ENCODE results near the gene PRDM13. TPM values are rescaled to one million over a fixed set of nuclear protein-coding genes. Genes with fewer than 3 reads are reported as not detected.

The PRDM13 gene
- total and polyA plus RNA-seq, 9 of the 15 experiments (the other 6 are each of a cell fraction or from before 2014, with no cell fraction given): not detected

DNA sequence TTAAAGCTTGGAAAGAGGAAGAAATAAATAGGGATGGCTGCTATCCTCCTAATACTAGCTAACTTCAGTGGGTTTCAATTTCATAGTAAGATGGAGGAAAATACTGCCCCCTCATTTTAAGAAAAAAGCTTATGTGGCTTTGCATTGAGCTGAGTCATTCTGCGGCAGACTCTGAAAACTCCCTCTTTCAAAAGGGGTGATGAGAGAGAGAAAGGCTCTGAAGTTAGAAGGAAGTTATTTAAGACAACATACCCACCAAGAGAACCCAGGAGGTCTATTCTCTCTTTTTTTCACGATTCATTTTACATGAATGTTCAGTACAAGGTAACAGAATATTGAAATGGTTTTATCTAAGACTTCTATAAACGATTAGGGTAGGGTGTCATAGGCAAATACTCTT lies 4.5 kb downstream of the PRDM13 start (continued):
- TF ChIP-seq MEF2D (tag; conservative IDR thresholded peaks at IDR 0.05; ENCODE audit: low read depth) (no peak), ZNF644 (tag; IDR thresholded peaks at IDR 0.05; ENCODE audit: low read depth) (no peak), PHF21A (IDR thresholded peaks at IDR 0.05; ENCODE audit: borderline replicate concordance, low read depth) (no peak), KDM4B (IDR thresholded peaks at IDR 0.05; ENCODE audit: borderline replicate concordance in 2 of 2, low read depth in 1 of 2) (no peak), ZNF436 (CRISPR knock-in tag; IDR thresholded peaks at IDR 0.05) (no peak), NCOR1 (IDR thresholded peaks at IDR 0.05) (no peak), RBM22 (IDR thresholded peaks at IDR 0.05; ENCODE audit: low read depth, low read length, poor library complexity, severe bottlenecking) (no peak), SMARCA4 (IDR thresholded peaks at IDR 0.05) (peak; percentile 62; the same call in 1 of the 2 replicates), ZNF449 (CRISPR knock-in tag; IDR thresholded peaks at IDR 0.05) (no peak), ZNF592 (IDR thresholded peaks at IDR 0.05) (no peak), RAD51 (IDR thresholded peaks at IDR 0.05; ENCODE audit: borderline replicate concordance, low read depth) (no peak), DNMT1 (IDR thresholded peaks at IDR 0.05) (no peak), EHMT2 (IDR thresholded peaks at IDR 0.05) (no peak), NEUROD1 (IDR thresholded peaks at IDR 0.05; ENCODE audit: borderline replicate concordance, low read depth, low read length, partially characterized antibody) (no peak), ZNF282 (CRISPR knock-in tag; IDR thresholded peaks at IDR 0.05) (no peak)
- TF ChIP-seq, protein P1, sequence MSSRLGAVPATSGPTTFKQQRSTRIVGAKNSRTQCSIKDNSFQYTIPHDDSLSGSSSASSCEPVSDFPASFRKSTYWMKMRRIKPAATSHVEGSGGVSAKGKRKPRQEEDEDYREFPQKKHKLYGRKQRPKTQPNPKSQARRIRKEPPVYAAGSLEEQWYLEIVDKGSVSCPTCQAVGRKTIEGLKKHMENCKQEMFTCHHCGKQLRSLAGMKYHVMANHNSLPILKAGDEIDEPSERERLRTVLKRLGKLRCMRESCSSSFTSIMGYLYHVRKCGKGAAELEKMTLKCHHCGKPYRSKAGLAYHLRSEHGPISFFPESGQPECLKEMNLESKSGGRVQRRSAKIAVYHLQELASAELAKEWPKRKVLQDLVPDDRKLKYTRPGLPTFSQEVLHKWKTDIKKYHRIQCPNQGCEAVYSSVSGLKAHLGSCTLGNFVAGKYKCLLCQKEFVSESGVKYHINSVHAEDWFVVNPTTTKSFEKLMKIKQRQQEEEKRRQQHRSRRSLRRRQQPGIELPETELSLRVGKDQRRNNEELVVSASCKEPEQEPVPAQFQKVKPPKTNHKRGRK (tag; IDR thresholded peaks at IDR 0.05): no peak
- TF ChIP-seq, protein P2, sequence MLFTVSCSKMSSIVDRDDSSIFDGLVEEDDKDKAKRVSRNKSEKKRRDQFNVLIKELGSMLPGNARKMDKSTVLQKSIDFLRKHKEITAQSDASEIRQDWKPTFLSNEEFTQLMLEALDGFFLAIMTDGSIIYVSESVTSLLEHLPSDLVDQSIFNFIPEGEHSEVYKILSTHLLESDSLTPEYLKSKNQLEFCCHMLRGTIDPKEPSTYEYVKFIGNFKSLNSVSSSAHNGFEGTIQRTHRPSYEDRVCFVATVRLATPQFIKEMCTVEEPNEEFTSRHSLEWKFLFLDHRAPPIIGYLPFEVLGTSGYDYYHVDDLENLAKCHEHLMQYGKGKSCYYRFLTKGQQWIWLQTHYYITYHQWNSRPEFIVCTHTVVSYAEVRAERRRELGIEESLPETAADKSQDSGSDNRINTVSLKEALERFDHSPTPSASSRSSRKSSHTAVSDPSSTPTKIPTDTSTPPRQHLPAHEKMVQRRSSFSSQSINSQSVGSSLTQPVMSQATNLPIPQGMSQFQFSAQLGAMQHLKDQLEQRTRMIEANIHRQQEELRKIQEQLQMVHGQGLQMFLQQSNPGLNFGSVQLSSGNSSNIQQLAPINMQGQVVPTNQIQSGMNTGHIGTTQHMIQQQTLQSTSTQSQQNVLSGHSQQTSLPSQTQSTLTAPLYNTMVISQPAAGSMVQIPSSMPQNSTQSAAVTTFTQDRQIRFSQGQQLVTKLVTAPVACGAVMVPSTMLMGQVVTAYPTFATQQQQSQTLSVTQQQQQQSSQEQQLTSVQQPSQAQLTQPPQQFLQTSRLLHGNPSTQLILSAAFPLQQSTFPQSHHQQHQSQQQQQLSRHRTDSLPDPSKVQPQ (CRISPR knock-in tag; IDR thresholded peaks at IDR 0.05; ENCODE audit: borderline replicate concordance): no peak
- TF ChIP-seq, protein P3, sequence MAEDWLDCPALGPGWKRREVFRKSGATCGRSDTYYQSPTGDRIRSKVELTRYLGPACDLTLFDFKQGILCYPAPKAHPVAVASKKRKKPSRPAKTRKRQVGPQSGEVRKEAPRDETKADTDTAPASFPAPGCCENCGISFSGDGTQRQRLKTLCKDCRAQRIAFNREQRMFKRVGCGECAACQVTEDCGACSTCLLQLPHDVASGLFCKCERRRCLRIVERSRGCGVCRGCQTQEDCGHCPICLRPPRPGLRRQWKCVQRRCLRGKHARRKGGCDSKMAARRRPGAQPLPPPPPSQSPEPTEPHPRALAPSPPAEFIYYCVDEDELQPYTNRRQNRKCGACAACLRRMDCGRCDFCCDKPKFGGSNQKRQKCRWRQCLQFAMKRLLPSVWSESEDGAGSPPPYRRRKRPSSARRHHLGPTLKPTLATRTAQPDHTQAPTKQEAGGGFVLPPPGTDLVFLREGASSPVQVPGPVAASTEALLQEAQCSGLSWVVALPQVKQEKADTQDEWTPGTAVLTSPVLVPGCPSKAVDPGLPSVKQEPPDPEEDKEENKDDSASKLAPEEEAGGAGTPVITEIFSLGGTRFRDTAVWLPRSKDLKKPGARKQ (CRISPR knock-in tag; IDR thresholded peaks at IDR 0.05): no peak

Data from K562 (cell line).